HL-60 (cell line): ENCODE measurements around the gene HPD.

Experiments used
- GABPA ChIP-seq: IDR thresholded peaks from 2 replicates; pipeline ENCODE4 v1.6.1; 2012; ENCODE audit warnings: low read depth
- TF ChIP-seq, protein P1 (sequence below): IDR thresholded peaks from one replicate; pipeline ENCODE4 v1.5.1; 2011; ENCODE audit warnings: low read length, control low read depth, inconsistent platforms; ENCODE audit not compliant: insufficient read depth
- TF ChIP-seq, protein P2 (sequence below): IDR thresholded peaks from 2 replicates; pipeline ENCODE4 v1.6.1; 2012; ENCODE audit warnings: low read depth; ENCODE audit not compliant: insufficient replicate concordance

DNA sequence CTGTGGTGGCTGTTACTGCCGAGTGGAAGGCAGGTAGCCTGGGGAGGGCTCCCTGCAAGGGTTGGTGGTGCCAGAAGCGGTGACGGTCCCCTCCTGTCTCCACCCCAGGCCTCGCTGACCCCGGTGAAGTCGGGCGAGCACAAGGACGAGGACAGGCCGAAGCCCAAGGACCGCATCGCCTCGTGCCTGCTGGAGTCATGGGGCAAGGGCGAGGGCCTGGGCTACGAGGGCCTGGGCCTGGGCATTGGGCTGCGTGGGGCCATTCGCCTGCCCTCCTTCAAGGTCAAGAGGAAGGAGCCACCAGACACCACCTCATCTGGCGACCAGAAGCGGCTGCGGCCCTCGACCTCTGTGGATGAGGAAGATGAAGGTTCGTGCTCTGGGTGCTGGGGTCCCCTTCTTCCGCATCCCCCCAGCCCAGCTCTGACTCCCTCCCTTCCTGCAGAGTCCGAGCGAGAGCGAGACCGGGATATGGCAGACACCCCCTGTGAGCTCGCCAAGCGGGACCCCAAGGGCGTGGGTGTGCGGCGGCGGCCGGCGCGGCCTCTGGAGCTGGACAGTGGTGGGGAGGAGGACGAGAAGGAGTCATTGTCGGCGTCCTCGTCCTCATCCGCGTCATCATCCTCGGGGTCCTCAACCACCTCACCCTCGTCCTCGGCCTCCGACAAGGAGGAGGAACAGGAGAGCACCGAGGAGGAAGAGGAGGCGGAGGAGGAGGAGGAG lies 41.6 kb downstream of the HPD start:
- TF ChIP-seq, protein P1, sequence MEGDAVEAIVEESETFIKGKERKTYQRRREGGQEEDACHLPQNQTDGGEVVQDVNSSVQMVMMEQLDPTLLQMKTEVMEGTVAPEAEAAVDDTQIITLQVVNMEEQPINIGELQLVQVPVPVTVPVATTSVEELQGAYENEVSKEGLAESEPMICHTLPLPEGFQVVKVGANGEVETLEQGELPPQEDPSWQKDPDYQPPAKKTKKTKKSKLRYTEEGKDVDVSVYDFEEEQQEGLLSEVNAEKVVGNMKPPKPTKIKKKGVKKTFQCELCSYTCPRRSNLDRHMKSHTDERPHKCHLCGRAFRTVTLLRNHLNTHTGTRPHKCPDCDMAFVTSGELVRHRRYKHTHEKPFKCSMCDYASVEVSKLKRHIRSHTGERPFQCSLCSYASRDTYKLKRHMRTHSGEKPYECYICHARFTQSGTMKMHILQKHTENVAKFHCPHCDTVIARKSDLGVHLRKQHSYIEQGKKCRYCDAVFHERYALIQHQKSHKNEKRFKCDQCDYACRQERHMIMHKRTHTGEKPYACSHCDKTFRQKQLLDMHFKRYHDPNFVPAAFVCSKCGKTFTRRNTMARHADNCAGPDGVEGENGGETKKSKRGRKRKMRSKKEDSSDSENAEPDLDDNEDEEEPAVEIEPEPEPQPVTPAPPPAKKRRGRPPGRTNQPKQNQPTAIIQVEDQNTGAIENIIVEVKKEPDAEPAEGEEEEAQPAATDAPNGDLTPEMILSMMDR, result no peak
- TF ChIP-seq, protein P2, sequence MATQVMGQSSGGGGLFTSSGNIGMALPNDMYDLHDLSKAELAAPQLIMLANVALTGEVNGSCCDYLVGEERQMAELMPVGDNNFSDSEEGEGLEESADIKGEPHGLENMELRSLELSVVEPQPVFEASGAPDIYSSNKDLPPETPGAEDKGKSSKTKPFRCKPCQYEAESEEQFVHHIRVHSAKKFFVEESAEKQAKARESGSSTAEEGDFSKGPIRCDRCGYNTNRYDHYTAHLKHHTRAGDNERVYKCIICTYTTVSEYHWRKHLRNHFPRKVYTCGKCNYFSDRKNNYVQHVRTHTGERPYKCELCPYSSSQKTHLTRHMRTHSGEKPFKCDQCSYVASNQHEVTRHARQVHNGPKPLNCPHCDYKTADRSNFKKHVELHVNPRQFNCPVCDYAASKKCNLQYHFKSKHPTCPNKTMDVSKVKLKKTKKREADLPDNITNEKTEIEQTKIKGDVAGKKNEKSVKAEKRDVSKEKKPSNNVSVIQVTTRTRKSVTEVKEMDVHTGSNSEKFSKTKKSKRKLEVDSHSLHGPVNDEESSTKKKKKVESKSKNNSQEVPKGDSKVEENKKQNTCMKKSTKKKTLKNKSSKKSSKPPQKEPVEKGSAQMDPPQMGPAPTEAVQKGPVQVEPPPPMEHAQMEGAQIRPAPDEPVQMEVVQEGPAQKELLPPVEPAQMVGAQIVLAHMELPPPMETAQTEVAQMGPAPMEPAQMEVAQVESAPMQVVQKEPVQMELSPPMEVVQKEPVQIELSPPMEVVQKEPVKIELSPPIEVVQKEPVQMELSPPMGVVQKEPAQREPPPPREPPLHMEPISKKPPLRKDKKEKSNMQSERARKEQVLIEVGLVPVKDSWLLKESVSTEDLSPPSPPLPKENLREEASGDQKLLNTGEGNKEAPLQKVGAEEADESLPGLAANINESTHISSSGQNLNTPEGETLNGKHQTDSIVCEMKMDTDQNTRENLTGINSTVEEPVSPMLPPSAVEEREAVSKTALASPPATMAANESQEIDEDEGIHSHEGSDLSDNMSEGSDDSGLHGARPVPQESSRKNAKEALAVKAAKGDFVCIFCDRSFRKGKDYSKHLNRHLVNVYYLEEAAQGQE, result no peak
- TF ChIP-seq GABPA, result no peak
